Inflammatory macrophage (primary cell): Measurements from ENCODE around the gene DOCK1.

Experiments
- DNase-seq, 2 donors: peaks; one replicate each; pipeline ENCODE4 v3.0.0-alpha.2; 2020 to 2022

DOCK1 gene

DNA sequence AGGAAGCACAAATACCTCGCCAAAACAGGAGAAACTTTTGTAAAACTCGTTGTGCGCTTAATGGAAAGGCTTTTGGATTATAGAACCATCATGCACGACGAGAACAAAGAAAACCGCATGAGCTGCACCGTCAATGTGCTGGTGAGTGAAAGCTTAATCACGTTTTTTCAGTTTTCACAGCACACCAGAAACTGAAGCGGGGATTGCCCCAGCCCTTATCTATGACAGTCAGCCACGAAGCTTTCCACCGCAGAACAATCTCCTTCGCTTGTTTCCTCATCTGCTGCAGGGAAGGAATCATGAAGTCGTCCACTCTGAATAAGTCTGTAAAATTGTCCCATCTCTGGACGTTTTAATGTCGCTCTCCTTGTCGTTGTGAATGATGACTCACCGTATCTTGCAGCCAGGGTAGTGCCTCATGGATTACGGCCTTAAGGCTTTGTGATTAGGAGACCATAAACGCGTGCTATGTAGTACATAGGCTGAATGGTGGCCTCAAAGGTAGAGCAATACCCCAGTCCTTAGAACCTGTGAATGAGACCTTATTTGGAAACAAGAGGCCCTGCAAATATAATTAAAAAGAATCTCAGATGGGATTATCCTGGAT lies 468.9 kb downstream of the DOCK1 start:
- no peak for DNase-seq

GRCh38 chr10:127374901-127375300 lies 469.7 kb downstream of the DOCK1 start:
- DNase-seq, result no peak

GRCh38 chr10:127375461-127375860 lies 470.2 kb downstream of the DOCK1 start:
- DNase-seq, result no peak

GRCh38 chr10:127376071-127376470 lies 470.8 kb downstream of the DOCK1 start:
- no peak for DNase-seq

DNA sequence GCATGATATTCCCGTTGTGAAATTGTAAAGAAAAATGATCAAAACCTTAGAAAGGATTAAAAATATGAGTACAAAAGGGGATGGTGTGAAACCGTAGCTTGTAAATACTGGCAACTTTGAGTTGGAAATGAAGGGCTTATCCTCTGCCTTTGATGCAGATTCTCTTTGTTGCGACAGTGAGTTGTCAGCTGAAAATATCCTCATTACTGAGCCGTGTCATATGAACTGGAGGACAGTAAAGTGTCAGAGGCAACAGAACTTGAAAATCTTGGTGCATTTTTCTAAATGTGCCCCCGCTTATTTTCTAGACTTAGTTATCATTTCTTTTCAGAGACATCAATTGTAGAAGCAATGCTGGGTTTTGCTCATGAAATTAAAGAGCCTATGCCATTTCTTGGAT lies 473.4 kb downstream of the DOCK1 start:
- DNase-seq, result no peak

DNA sequence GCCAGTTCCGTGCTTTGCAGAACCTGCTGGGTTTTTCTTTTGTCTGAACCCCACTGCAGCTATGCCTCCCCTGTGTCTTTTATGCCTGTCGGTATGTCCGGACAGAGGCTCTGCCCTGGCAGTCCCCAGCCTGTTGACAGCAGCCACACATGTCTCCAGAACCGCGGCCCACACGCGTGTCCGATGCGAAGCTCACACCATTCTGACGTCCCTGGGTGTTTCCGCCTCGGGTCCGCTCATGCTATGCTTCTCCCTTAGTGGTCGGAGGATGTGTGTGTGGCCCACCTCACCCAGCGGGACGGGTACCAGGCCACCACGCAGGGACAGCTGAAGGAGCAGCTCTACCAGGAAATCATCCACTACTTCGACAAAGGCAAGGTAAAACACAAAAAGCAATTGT lies 479.3 kb downstream of the DOCK1 start:
- no peak for DNase-seq

DNA sequence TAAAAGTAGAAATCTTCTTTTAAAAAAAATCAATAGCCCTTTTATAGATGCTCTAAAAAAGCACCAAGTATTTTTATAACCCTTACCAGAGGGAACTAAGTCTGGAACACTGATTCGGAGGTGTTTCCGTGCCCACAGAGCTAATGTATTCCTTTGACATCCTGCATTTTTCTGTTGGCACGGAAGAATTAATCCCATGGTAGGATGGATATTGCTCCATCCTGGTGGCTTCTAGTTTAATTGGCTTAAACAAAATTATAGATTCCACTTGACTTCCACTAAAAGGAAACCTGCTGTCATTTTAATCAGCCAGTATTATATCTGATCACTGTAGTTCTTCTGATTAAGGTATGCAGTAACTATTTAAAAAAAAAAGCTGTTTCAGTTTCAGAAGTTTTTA lies 479.8 kb downstream of the DOCK1 start:
- DNase-seq, result no peak

DNA sequence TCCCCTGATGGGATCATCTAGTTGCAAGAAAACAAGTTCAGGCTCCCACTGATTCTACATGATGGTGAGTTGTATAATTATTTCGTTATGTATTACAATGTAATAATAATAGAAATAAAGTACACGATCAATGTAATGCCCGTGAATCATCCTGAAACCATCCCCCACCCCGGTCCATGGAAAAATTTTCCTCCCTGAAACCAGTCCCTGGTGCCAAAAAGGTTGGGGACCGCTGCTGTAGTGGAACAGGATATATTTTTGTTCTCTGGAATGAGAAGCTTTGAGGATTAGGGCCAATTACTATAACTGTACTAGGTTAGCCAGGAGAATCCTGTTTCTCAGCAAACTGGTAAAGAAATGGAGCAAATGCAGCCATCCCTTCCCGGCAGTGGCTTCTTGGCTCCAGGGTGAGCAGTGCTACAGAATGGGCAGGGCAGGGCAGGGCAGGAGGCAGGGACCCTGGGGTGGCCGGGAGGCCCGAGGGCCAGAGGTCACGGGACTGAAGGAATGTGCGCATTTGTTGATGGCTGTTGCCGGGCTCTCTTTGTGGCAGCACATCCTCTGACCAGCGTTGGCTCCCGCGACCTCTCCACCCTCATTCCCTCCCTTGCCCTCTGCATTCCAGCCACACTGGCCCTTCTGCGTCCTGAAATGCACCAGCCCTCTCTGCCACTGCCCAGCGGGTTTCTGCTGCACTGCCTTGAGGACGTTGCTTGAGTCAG lies 481.5 kb downstream of the DOCK1 start:
- DNase-seq, result no peak

DNA sequence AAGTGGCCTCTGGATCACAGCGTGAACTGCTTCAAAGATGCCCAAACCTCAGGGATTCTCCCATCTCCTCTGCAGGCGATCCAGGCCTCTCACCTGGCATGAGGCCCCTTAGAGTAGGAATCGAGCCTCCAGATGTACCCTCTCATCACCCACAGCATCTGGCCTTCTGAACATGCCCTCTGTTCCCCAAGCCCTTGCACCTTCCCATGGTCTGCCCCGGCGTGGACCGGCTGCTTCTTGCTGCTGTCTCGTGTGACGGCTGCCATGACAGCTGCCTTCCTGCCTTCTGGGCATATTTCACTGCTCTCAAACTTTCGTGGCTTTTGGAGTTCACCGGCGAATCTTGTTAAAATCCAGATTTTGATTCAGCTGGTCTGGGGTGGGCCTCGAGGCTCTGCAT lies 486.6 kb downstream of the DOCK1 start:
- no peak for DNase-seq

- DNase-seq, result no peak
Observed at GRCh38 chr10:127392351-127393235, 487.4 kb downstream of the DOCK1 start.

DNA sequence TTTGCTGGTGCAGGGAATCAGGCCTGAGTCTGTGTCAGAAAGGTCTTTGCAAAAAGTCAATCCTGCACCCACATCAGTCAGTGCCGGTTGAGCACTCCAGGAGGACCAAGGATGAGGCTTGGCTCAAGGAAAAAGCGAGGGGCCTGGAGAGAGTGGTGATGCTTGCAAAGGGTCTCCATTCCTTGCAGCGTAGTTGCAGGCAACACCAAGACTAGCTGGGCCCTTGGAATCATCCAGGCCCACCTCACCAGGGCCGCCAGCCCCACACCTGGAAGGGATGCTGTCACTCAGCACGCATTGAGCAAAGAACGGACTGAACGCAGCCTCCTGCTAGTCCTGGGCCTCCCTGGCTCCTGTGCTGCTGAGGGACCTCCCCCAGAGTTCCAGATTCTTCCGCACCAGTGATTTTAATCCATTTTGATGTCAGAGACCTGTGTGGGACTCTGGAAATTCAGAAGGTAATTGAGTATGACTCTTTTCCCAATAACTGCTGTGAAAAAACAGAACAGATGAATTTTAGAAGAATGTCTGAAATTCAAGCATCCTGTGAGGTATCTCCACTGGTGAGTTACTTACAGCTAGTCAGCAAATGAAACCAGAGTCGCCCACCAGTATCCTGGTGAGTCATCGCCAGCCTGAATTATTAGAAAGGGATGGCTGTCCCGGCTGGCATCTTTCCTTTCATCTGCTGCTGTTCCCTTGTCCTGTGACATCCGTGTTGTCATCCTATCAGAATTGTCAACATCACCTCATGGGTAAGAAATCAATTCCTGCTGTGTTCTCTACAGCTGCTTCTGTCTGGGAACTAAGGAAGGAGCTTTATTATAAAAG lies 493.1 kb downstream of the DOCK1 start:
- no peak for DNase-seq

DNA sequence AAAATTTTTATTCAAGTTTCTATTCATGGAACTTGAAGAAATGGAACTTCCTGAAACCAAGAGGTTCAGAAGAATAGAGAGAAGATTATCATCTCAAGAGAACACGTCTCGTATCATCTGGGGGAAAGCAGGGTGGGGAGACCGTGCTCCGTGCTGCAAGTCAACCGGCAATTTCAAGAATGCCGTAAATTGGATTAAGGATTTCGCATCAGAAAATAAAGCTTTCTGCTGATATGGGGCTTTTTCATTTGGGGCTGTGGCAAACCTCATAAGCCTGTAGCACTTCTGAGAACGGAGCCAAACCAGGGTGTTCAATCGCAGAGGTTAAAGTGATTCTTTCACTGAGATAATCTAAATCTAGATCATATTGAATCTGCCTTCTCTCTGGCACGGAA lies 493.7 kb downstream of the DOCK1 start:
- DNase-seq, result no peak

- peak in 1 of 2 donors; percentile 2 for DNase-seq
Observed at GRCh38 chr10:127399668-127400067, 494.4 kb downstream of the DOCK1 start.

- DNase-seq, result no peak
Observed at GRCh38 chr10:127400216-127400615, 495.0 kb downstream of the DOCK1 start.

DNA sequence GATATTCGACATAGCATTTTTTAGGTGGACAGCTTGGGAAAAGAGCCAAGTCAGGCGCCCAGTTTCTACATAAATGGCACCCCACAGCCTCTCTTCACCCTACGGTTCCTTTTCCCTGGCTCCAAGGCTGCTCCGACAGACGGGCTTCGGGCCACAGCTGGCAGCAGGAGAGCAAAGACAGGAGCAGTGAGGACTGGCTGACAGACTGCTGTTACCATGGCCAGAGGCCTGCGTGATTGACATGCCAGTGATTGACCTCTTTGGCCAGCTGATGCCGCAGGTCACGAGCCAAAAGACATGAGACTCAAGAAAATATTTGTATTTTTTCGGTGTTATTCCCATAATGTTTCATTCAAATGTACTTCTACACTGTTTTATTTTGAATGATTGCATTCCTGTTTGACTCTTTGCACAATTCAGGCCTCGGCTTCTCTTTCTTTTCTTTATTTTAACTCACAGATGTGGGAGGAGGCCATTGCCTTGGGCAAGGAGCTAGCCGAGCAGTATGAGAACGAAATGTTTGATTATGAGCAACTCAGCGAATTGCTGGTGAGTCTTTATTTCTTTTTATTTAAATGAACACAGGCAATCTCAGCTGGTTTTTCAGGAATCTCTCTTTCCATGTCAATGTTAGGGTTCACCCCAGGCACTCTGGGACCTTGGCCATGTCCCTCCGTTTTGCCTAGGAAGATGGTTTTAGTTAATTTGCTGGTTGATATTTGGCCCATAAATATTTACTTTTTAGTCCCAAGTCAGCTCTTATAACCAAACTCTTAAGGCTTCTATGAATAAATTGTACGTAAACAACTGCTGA lies 497.6 kb downstream of the DOCK1 start:
- no peak for DNase-seq

- DNase-seq, result no peak
Observed at GRCh38 chr10:127405221-127405620, 500.0 kb downstream of the DOCK1 start.

DNA sequence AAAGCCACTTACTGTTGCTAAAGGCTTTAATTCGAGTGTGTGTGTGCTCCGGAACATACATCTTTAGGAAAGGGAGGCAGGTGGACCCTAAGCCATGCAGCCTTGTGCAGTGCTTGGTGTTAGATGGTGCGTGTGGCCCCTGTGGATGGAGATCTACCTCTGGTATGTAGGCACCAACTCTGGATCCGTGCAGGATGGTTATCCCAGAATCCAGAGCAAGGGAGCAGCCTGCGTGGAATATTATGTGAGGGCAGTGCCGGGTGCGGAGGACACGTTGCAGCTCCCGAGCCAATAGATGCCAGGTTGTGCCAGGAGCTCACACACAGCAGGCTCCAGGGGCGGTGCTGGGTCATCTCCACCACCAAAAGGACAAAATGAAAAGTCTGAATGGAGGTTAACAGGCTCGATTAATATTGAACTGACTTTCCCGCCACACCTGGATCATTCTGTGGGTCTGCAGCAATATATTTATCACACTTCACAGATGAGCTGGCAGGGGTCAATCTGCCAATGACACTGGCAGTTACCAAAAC lies 500.9 kb downstream of the DOCK1 start:
- no peak for DNase-seq

DNA sequence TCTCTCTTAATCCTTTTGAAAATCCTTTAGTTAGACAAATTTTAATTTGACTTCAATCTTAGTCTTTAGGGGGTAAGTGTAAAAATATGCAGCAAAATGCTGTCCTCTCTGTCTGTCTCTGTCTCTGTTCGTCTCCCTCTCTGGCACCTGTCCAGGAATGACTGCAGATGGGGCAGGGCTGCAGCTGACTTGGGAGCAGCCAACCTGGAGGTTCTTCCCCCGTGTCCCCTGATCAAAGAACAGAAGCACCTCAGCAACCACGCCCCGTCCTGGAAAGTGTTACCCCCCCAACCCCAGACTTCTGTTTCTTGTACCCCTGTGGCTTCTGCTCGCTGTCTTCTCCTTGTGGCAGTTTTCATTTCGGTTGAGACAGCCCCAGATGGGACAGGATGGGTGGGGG lies 502.3 kb downstream of the DOCK1 start:
- no peak for DNase-seq

DNA sequence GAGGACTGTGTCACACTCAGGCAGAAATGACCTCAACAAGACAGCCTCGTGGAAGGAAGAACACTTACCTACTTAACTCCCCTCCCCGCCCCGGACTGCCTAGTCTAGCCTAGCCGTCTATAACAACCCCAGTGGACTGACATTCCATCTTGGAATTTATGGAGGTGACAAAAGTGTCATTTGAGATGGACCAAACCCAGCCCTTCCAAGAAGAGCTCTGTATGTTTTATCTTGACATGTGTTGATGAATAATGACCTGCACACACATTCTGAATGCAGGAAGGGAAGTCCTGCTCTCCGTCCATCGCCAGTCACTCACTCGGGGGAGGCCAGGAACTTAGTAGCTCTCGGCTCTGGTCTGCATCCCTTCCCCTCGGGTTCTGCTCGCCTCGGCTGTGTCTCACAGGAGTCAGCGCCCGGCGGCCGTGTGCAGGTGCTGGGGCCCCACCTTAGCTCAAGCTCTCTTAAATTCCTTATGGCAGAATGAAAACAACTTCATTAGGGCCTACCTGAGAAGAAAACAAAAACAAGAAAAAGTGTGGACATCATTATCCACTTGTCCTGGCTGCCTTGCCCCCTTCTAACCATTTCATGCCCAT lies 503.0 kb downstream of the DOCK1 start:
- DNase-seq, result no peak

- DNase-seq, result no peak
Observed at GRCh38 chr10:127408733-127409132, 503.5 kb downstream of the DOCK1 start.

DNA sequence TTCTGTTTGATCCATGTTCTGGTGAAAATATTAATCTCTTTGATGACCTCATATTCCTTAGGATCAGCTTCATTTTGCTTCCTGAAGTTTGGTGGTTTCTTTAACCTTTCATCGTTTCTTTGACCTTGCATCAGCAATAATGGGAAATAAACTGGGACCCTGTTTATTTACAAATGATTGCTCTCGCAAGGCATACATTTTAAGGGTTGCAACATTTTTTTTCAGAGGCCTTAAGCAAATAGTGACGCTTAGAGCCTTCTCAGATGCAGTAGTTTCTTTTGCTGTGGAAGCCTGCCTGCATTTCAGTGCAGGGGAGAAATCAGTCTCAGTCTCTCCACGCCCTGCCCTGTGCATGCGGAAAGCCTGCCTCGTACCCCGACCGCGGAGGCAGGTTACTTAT lies 504.8 kb downstream of the DOCK1 start:
- no peak for DNase-seq
